SIG-M5 (cell line): ENCODE data around the gene SKAP2.

Experiments used
- DNase-seq: peaks from one replicate; lab custom pipeline; 2025; lab: John Stamatoyannopoulos, UW

Gene SKAP2

GRCh38 chr7:26864309-26865093 lies at the start of gene SKAP2:
SKAP2 (minus strand) TSS chr7:26864590; CDS start chr7:26864429, 161 bp downstream.
- DNase-seq, result peak; percentile 77

- no peak for DNase-seq
Measured at GRCh38 chr7:26912933-26913536, 48.6 kb upstream of the SKAP2 start.

- DNase-seq, result peak; percentile 12
Measured at GRCh38 chr7:26912338-26912737, 47.9 kb upstream of the SKAP2 start.

- DNase-seq, result no peak
Measured at GRCh38 chr7:26910221-26910620, 45.8 kb upstream of the SKAP2 start.

GRCh38 chr7:26900251-26900650 lies 35.9 kb upstream of the SKAP2 start:
- no peak for DNase-seq

- no peak for DNase-seq
Measured at GRCh38 chr7:26899519-26899918, 35.1 kb upstream of the SKAP2 start.

GRCh38 chr7:26898891-26899290 lies 34.5 kb upstream of the SKAP2 start:
- DNase-seq, result no peak

GRCh38 chr7:26897928-26898327 lies 33.5 kb upstream of the SKAP2 start:
- no peak for DNase-seq

- DNase-seq, result no peak
Measured at GRCh38 chr7:26891400-26892350, 27.3 kb upstream of the SKAP2 start.

- DNase-seq, result no peak
Measured at GRCh38 chr7:26880852-26881251, 16.5 kb upstream of the SKAP2 start.

GRCh38 chr7:26879671-26880070 lies 15.3 kb upstream of the SKAP2 start:
- no peak for DNase-seq

- DNase-seq, result no peak
Measured at GRCh38 chr7:26868841-26869495, 4.6 kb upstream of the SKAP2 start.

GRCh38 chr7:26865094-26865388 lies 651 bp upstream of the SKAP2 start:
- DNase-seq, result no peak

- no peak for DNase-seq
Measured at GRCh38 chr7:26863518-26864308, 677 bp downstream of the SKAP2 start.

- no peak for DNase-seq
Measured at GRCh38 chr7:26862834-26863233, 1.6 kb downstream of the SKAP2 start.

- no peak for DNase-seq
Measured at GRCh38 chr7:26861050-26861449, 3.3 kb downstream of the SKAP2 start.

GRCh38 chr7:26860361-26860760 lies 4.0 kb downstream of the SKAP2 start:
- no peak for DNase-seq

- DNase-seq, result no peak
Measured at GRCh38 chr7:26859720-26860119, 4.7 kb downstream of the SKAP2 start.

GRCh38 chr7:26858735-26859134 lies 5.7 kb downstream of the SKAP2 start:
- no peak for DNase-seq

GRCh38 chr7:26858241-26858715 lies 6.1 kb downstream of the SKAP2 start:
- DNase-seq, result no peak

GRCh38 chr7:26857506-26858240 lies 6.7 kb downstream of the SKAP2 start:
- DNase-seq, result no peak
